Measurements from ENCODE around the gene LRPPRC.
"Not testable (repeated sequence)": the region's sequence is repeated elsewhere in the genome, so short reads cannot be mapped to it uniquely, and the experiment has no call there.

Gene LRPPRC
- 87.5 to 298 (median 204) reads per million in 17 experiments for total RNA-seq

GRCh38 chr2:43995733-43996533 lies at the start of gene LRPPRC:
TSS of gene LRPPRC (minus strand) at chr2:43995989. CDS start at chr2:43995947, 42 bp downstream.
- DNase-seq = peak; percentile 96 to 98 (median 97)

- no peak for DNase-seq
Observed at GRCh38 chr2:44045061-44045460, 49.3 kb upstream of the LRPPRC start.

- DNase-seq = peak; percentile 91 to 94 (median 92)
Observed at GRCh38 chr2:44044281-44044720, 48.5 kb upstream of the LRPPRC start.

- no peak for DNase-seq
Observed at GRCh38 chr2:44040365-44040764, 44.6 kb upstream of the LRPPRC start.

- DNase-seq = no peak
Observed at GRCh38 chr2:44038277-44038676, 42.5 kb upstream of the LRPPRC start.

GRCh38 chr2:44037221-44037620 lies 41.4 kb upstream of the LRPPRC start:
- DNase-seq = no peak

GRCh38 chr2:44033947-44034346 lies 38.2 kb upstream of the LRPPRC start:
- no peak for DNase-seq

GRCh38 chr2:44027076-44027475 lies 31.3 kb upstream of the LRPPRC start:
- not testable (repeated sequence) for DNase-seq

- peak; percentile 42 to 73 (median 52) for DNase-seq
Observed at GRCh38 chr2:44016282-44016681, 20.5 kb upstream of the LRPPRC start.

- DNase-seq = no peak
Observed at GRCh38 chr2:44015239-44015638, 19.4 kb upstream of the LRPPRC start.

GRCh38 chr2:44013205-44013604 lies 17.4 kb upstream of the LRPPRC start:
- not testable (repeated sequence) for DNase-seq

GRCh38 chr2:44010266-44010665 lies 14.5 kb upstream of the LRPPRC start:
- DNase-seq = no peak

GRCh38 chr2:44009136-44009735 lies 13.4 kb upstream of the LRPPRC start:
- no peak for DNase-seq

- no peak for DNase-seq
Observed at GRCh38 chr2:44005846-44006245, 10.1 kb upstream of the LRPPRC start.

- peak in 2 of 4 experiments; percentile 5 to 18 for DNase-seq
Observed at GRCh38 chr2:44004735-44005602, 9.2 kb upstream of the LRPPRC start.

- DNase-seq = no peak
Observed at GRCh38 chr2:44001716-44002115, 5.9 kb upstream of the LRPPRC start.

GRCh38 chr2:43998263-43998662 lies 2.5 kb upstream of the LRPPRC start:
- no peak for DNase-seq

GRCh38 chr2:43993437-43993836 lies 2.4 kb downstream of the LRPPRC start:
- DNase-seq = no peak

- DNase-seq = no peak
Observed at GRCh38 chr2:43989545-43989944, 6.2 kb downstream of the LRPPRC start.

GRCh38 chr2:43986600-43986999 lies 9.2 kb downstream of the LRPPRC start:
- DNase-seq = no peak

- no peak for DNase-seq
Observed at GRCh38 chr2:43985359-43985758, 10.4 kb downstream of the LRPPRC start.

- no peak for DNase-seq
Observed at GRCh38 chr2:43984533-43984932, 11.3 kb downstream of the LRPPRC start.

- no peak for DNase-seq
Observed at GRCh38 chr2:43980902-43981301, 14.9 kb downstream of the LRPPRC start.
